HG02642 (cell line): ENCODE results near the gene CLCN6.
"Not testable (repeated sequence)": the region's sequence is repeated elsewhere in the genome, so short reads cannot be mapped to it uniquely, and the experiment has no call there.

Experiments
- ATAC-seq: cut with Tn5 transposase; IDR thresholded peaks from one replicate; pipeline ENCODE4 v1.9.1; 2021; ENCODE audit warnings: mild to moderate bottlenecking; ENCODE audit not compliant: unreplicated experiment, poor library complexity

CLCN6 gene

GRCh38 chr1:11794446-11795237 lies 11.3 kb upstream of the CLCN6 start:
- no peak for ATAC-seq

- no peak for ATAC-seq
Measured at GRCh38 chr1:11795238-11795890, 10.6 kb upstream of the CLCN6 start.

GRCh38 chr1:11796036-11796828 lies 9.8 kb upstream of the CLCN6 start:
- no peak for ATAC-seq

- ATAC-seq = no peak
Measured at GRCh38 chr1:11797525-11798216, 8.3 kb upstream of the CLCN6 start.

GRCh38 chr1:11799099-11799498 lies 6.9 kb upstream of the CLCN6 start:
- no peak for ATAC-seq

- ATAC-seq = no peak
Measured at GRCh38 chr1:11799896-11800295, 6.1 kb upstream of the CLCN6 start.

GRCh38 chr1:11800391-11800755 lies 5.6 kb upstream of the CLCN6 start:
- no peak for ATAC-seq

- no peak for ATAC-seq
Measured at GRCh38 chr1:11800756-11801433, 5.1 kb upstream of the CLCN6 start.

- ATAC-seq = no peak
Measured at GRCh38 chr1:11802616-11802972, 3.4 kb upstream of the CLCN6 start.

GRCh38 chr1:11802973-11803885 lies 2.8 kb upstream of the CLCN6 start:
- ATAC-seq = peak; percentile 21

- not testable (repeated sequence) for ATAC-seq
Measured at GRCh38 chr1:11803924-11804665, 1.9 kb upstream of the CLCN6 start.

- no peak for ATAC-seq
Measured at GRCh38 chr1:11804666-11805421, 1.1 kb upstream of the CLCN6 start.

- ATAC-seq = peak; percentile 42
Measured at GRCh38 chr1:11806307-11806936, 431 bp downstream of the CLCN6 start.

GRCh38 chr1:11807133-11807532 lies 1.1 kb downstream of the CLCN6 start:
- no peak for ATAC-seq

- ATAC-seq = no peak
Measured at GRCh38 chr1:11813021-11813420, 7.0 kb downstream of the CLCN6 start.

- ATAC-seq = no peak
Measured at GRCh38 chr1:11817192-11817591, 11.2 kb downstream of the CLCN6 start.

- ATAC-seq = no peak
Measured at GRCh38 chr1:11822091-11822490, 16.1 kb downstream of the CLCN6 start.
